Measurements from ENCODE around the gene BAIAP3.

BAIAP3 gene

GRCh38 chr16:1349351-1349750, 15.9 kb downstream of the BAIAP3 start:
- DNase-seq = no peak

GRCh38 chr16:1349951-1350350, 16.5 kb downstream of the BAIAP3 start:
- DNase-seq = no peak

- no peak for DNase-seq
Measured at GRCh38 chr16:1350691-1351090, 17.2 kb downstream of the BAIAP3 start.

GRCh38 chr16:1351215-1351581, 17.8 kb downstream of the BAIAP3 start:
- no peak for DNase-seq

- DNase-seq = peak; percentile 59
Measured at GRCh38 chr16:1351582-1352362, 18.3 kb downstream of the BAIAP3 start, which contains the start of the genes GNPTG and TSR3. Gene GNPTG (plus strand): TSS chr16:1351931. CDS start chr16:1351966, 35 bp downstream. Gene TSR3 (minus strand): TSS chr16:1351878. CDS start chr16:1351804, 74 bp downstream.

GRCh38 chr16:1354815-1355540, 21.5 kb downstream of the BAIAP3 start:
- no peak for DNase-seq

- DNase-seq = no peak
Measured at GRCh38 chr16:1355591-1355990, 22.1 kb downstream of the BAIAP3 start.

- DNase-seq = no peak
Measured at GRCh38 chr16:1356061-1356900, 22.8 kb downstream of the BAIAP3 start.

- no peak for DNase-seq
Measured at GRCh38 chr16:1357906-1358566, 24.6 kb downstream of the BAIAP3 start.

- no peak for DNase-seq
Measured at GRCh38 chr16:1361685-1362360, 28.4 kb downstream of the BAIAP3 start.

GRCh38 chr16:1362807-1363206, 29.4 kb downstream of the BAIAP3 start:
- no peak for DNase-seq

GRCh38 chr16:1363501-1364041, 30.1 kb downstream of the BAIAP3 start:
- DNase-seq = no peak

GRCh38 chr16:1364510-1364909, 31.1 kb downstream of the BAIAP3 start:
- no peak for DNase-seq

- no peak for DNase-seq
Measured at GRCh38 chr16:1366060-1366711, 32.7 kb downstream of the BAIAP3 start.

- no peak for DNase-seq
Measured at GRCh38 chr16:1366712-1367299, 33.4 kb downstream of the BAIAP3 start.

- no peak for DNase-seq
Measured at GRCh38 chr16:1367486-1368174, 34.2 kb downstream of the BAIAP3 start.

GRCh38 chr16:1371054-1371978, 37.9 kb downstream of the BAIAP3 start:
- no peak for DNase-seq

GRCh38 chr16:1372292-1372950, 39.0 kb downstream of the BAIAP3 start:
- DNase-seq = no peak
